A549 (cell line): ENCODE measurements around the gene APH1B.

ENCODE experiments used
- CEBPB ChIP-seq, 2 experiments: fragments of >200 bp in 1 of 2; sonication (Bioruptor Twin) in 1 of 2; formaldehyde crosslinking in 1 of 2; IDR thresholded peaks; 2 replicates each; pipeline ENCODE4 v1.6.1; 2012 to 2016
- CHD2 ChIP-seq: fragments of 150-350 bp; IDR thresholded peaks from 2 replicates; pipeline ENCODE4 v1.6.1; 2014; ENCODE audit warnings: low read length; ENCODE audit not compliant: partially characterized antibody
- CTCF ChIP-seq: fragments of >200 bp; sonication (Bioruptor Twin); formaldehyde crosslinking; IDR thresholded peaks from 3 replicates; pipeline ENCODE4 v1.5.1; 2016
- ELK1 ChIP-seq: fragments of 150-350 bp; IDR thresholded peaks from 2 replicates; pipeline ENCODE4 v1.6.1; 2014; ENCODE audit warnings: low read depth, mild to moderate bottlenecking, low read length
- NPAS2 ChIP-seq: fragments of 250-450 bp; sonication (Bioruptor Pico); IDR thresholded peaks from 2 replicates; pipeline ENCODE4 v1.8.0; 2022; ENCODE audit warnings: mild to moderate bottlenecking, moderate library complexity, borderline replicate concordance
- NR3C1 ChIP-seq: fragments of >200 bp; sonication (Bioruptor Twin); formaldehyde crosslinking; IDR thresholded peaks from 3 replicates; pipeline ENCODE4 v1.6.1; 2017
- POLR2A ChIP-seq: IDR thresholded peaks from 2 replicates; pipeline ENCODE4 v1.6.1; 2012; ENCODE audit warnings: mild to moderate bottlenecking, low read length
- POLR2AphosphoS2 ChIP-seq: conservative IDR thresholded peaks from 2 replicates; pipeline ENCODE4 v1.6.1; 2012; ENCODE audit warnings: low read length, improper control_type of control experiment, inconsistent platforms
- RFX5 ChIP-seq: fragments of 450-650 bp; IDR thresholded peaks from 2 replicates; pipeline ENCODE4 v1.7.1; 2014; ENCODE audit warnings: antibody characterized with exemption, mild to moderate bottlenecking, moderate library complexity
- SMC3 ChIP-seq: fragments of >200 bp; sonication (Bioruptor Twin); formaldehyde crosslinking; IDR thresholded peaks from 3 replicates; pipeline ENCODE4 v1.6.1; 2018; ENCODE audit warnings: inconsistent platforms
- ZFP36 ChIP-seq: fragments of 450-650 bp; IDR thresholded peaks from 2 replicates; pipeline ENCODE4 v1.6.1; 2014; ENCODE audit warnings: borderline replicate concordance; ENCODE audit not compliant: partially characterized antibody

DNA sequence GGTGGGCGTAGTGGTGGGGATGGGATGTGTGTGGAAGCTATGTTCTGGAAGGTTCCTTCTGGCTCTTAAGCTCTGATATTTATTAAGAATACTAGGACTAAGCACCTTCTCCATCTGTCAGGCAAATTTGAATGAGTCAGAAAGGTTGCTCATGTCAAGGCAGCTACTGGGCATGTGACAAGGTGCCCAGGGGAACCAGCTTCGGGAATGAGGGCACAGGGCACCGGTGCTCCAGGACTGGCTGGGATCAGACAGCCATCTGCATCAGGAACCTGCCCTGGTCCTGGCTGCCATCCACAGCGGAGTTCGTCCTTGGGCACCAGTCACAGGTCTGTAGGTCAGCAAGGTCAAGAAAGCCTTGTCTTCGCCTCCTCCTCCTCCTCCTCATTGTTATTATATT is 71.8 kb downstream of the APH1B start:
- TF ChIP-seq NR3C1 (no peak), NPAS2 (CRISPR knock-in tag) (no peak), CTCF (no peak), RFX5 (no peak), ELK1 (no peak), POLR2A (no peak), ZFP36 (no peak), POLR2AphosphoS2 (no peak), CHD2 (no peak), SMC3 (no peak), CEBPB (IDR thresholded peaks at IDR 0.05) (no peak)
